ENCODE data around the gene CMSS1. TPM values are rescaled to one million over a fixed set of nuclear protein-coding genes. Genes with fewer than 3 reads are reported as not detected.

CMSS1 gene
- total RNA-seq, 1 experiment from 2014 or later: 64.1 TPM

GRCh38 chr3:99863588-99863987 lies 45.9 kb downstream of the CMSS1 start:
- Histone ChIP-seq H3K9me3 (ENCODE audit: control insufficient read depth in 1 of 2, insufficient read depth in 1 of 2, low read depth in 1 of 2, low read length in 2 of 2) (no peaks in the 10 kb centered on the region), H3K9ac (ENCODE audit: low read length) (no peak overlapping the region), H3K4me3 (replicated peaks in 1 of 2; ENCODE audit: low read depth in 1 of 2, low read length in 2 of 2) (no peak overlapping the region), H3K27me3 (ENCODE audit: insufficient read depth, low read length) (no peaks in the 10 kb centered on the region), H3K4me1 (ENCODE audit: control insufficient read depth in 1 of 2, insufficient read depth in 2 of 2, low read length in 2 of 2) (peaks cover 0 to 17% of the 10 kb centered on the region in 2 experiments; a peak in 2 of 4 replicates), H2AFZ (ENCODE audit: low read depth, low read length, poor library complexity, severe bottlenecking) (no peak overlapping the region), H4K20me1 (ENCODE audit: insufficient read depth) (no peaks in the 10 kb centered on the region), H3K9me2 (ENCODE audit: insufficient read depth) (no peaks in the 10 kb centered on the region), H3K27ac (ENCODE audit: low read depth, low read length) (no peak overlapping the region), H3K36me3 (ENCODE audit: control insufficient read depth in 1 of 2, insufficient read depth in 2 of 2, low read length in 2 of 2) (no peaks in the 10 kb centered on the region), H3K4me2 (ENCODE audit: low read length) (no peak overlapping the region), H3K79me2 (ENCODE audit: insufficient read depth, low read length) (peaks cover 3% of the 10 kb centered on the region; the same call in 1 of the 2 replicates)
- ChIA-PET CTCF (no interaction called here), RAD21 (ENCODE audit: low non-redundant PET in 1 of 2, low total read pairs in 2 of 2, uncharacterized antibody in 2 of 2, unreplicated experiment in 2 of 2) (no interaction called here), POLR2A (no interaction called here)
- intact Hi-C loops (cut with micrococcal nuclease): no loop called here
- no peak for TF ChIP-seq ELF1 (IDR thresholded peaks at IDR 0.05; ENCODE audit: borderline replicate concordance, low read depth)
- TF ChIP-seq EZH2phosphoT487 (IDR thresholded peaks at IDR 0.05; ENCODE audit: borderline replicate concordance): no peak
- TF ChIP-seq FOSL1 (IDR thresholded peaks at IDR 0.05; ENCODE audit: low read depth): no peak
- no peak for TF ChIP-seq POLR2A (IDR thresholded peaks at IDR 0.05; ENCODE audit: borderline replicate concordance, extremely low read depth, insufficient read depth, insufficient read length)
- no peak for TF ChIP-seq CEBPB (IDR thresholded peaks at IDR 0.05; ENCODE audit: low read depth)
- TF ChIP-seq YY1 (IDR thresholded peaks at IDR 0.05; ENCODE audit: extremely low read depth, insufficient replicate concordance, low read depth, low read length): no peak
- TF ChIP-seq, protein P1, sequence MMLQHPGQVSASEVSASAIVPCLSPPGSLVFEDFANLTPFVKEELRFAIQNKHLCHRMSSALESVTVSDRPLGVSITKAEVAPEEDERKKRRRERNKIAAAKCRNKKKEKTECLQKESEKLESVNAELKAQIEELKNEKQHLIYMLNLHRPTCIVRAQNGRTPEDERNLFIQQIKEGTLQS (IDR thresholded peaks at IDR 0.05): no peak
- no peak for TF ChIP-seq EZH2 (IDR thresholded peaks at IDR 0.05)
- no peak for TF ChIP-seq CTCF (IDR thresholded peaks at IDR 0.05 in 2 of 3, conservative IDR thresholded peaks at IDR 0.05 in 1 of 3; ENCODE audit: borderline replicate concordance in 1 of 3, insufficient read depth in 1 of 3, low read depth in 2 of 3, low read length in 2 of 3)
- no peak for TF ChIP-seq TCF7L2 (IDR thresholded peaks at IDR 0.05; ENCODE audit: borderline replicate concordance, extremely low read depth, insufficient read depth, insufficient read length)
- ATAC-seq (no peak), DNase-seq (ENCODE audit: low read depth, low spot score) (no peak)
- no TSS peak for BruUV-seq (replicated peaks)
